ENCODE data around the gene PDCD4. TPM values are rescaled to one million over a fixed set of nuclear protein-coding genes. Genes with fewer than 3 reads are reported as not detected.

PDCD4 gene
- total and polyA plus RNA-seq, 2 of the 13 experiments (the other 11 are each of a cell fraction or from before 2014, with no cell fraction given), result 22.8 to 56.2 TPM

DNA sequence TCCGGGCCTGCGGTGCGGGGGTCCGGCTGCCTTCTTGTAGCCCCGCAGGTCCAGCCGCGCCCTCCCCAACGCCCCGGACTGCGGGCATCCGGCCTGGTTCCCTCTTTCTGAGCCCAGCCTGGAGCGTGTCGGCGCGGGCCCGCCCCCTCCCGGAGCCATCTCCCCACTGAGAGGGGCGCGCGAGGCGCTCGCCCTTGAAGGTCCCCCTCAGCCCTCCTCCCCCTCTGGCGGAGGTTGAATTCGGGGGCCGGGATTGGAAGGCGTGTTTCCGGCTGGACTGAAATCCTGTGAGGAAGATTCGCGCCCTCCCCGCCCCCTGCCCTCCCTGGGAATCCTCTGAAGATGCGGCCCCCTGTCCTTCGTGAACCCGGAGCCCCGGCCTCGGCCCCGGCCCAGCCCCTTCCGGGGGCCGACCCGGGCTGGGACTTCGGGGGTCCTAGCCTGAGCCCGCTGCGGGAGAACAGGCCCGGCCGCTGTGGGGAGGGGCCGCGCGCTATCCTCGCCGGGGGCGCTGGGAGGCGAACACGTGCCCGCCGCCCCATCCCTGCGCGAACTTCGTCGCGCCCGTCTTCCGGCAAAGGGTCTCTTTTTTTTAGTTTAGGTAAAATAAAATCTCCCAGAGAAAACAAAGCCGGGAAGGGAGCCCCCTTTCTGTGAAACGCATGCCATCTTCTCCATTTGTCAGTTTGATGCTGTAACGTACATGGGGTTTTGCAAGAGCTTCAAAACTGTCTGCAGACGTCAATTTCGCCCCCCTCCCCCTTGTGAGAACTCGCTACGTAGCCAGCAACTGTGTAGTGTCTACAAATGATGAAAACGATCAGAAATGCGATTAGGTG is 636 bp downstream of the PDCD4 start (continued):
- TF ChIP-seq, protein P1, sequence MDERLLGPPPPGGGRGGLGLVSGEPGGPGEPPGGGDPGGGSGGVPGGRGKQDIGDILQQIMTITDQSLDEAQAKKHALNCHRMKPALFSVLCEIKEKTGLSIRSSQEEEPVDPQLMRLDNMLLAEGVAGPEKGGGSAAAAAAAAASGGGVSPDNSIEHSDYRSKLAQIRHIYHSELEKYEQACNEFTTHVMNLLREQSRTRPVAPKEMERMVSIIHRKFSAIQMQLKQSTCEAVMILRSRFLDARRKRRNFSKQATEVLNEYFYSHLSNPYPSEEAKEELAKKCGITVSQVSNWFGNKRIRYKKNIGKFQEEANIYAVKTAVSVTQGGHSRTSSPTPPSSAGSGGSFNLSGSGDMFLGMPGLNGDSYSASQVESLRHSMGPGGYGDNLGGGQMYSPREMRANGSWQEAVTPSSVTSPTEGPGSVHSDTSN (CRISPR knock-in tag; IDR thresholded peaks at IDR 0.05), result no peak
- TF ChIP-seq, protein P2, sequence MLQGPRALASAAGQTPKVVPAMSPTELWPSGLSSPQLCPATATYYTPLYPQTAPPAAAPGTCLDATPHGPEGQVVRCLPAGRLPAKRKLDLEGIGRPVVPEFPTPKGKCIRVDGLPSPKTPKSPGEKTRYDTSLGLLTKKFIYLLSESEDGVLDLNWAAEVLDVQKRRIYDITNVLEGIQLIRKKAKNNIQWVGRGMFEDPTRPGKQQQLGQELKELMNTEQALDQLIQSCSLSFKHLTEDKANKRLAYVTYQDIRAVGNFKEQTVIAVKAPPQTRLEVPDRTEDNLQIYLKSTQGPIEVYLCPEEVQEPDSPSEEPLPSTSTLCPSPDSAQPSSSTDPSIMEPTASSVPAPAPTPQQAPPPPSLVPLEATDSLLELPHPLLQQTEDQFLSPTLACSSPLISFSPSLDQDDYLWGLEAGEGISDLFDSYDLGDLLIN (CRISPR knock-in tag; IDR thresholded peaks at IDR 0.05; ENCODE audit: borderline replicate concordance), result no peak
- TF ChIP-seq CENPX (CRISPR knock-in tag; IDR thresholded peaks at IDR 0.05) (no peak), ZNF605 (CRISPR knock-in tag; IDR thresholded peaks at IDR 0.05) (peak; percentile 55; the same call in 1 of the 2 replicates), ZNF724P (CRISPR knock-in tag; IDR thresholded peaks at IDR 0.05; ENCODE audit: borderline replicate concordance) (peak; percentile 81; the same call in 1 of the 2 replicates), ZNF777 (CRISPR knock-in tag; IDR thresholded peaks at IDR 0.05) (0 out of 2 replicates have a peak, but pooled peaks have one; percentile 44), SMYD3 (CRISPR knock-in tag; IDR thresholded peaks at IDR 0.05) (no peak; the same call in none of the 2 replicates), DMAP1 (CRISPR knock-in tag; IDR thresholded peaks at IDR 0.05) (peak; percentile 13; the same call in 1 of the 2 replicates), PHB2 (IDR thresholded peaks at IDR 0.05; ENCODE audit: partially characterized antibody) (no peak), ESRRA (CRISPR knock-in tag; IDR thresholded peaks at IDR 0.05; ENCODE audit: low read depth) (peak; percentile 52; the same call in 1 of the 2 replicates), ZC3H4 (CRISPR knock-in tag; IDR thresholded peaks at IDR 0.05; ENCODE audit: borderline replicate concordance) (no peak), ZNF850 (CRISPR knock-in tag; conservative IDR thresholded peaks at IDR 0.05) (no peak)
- TF ChIP-seq, protein P3, sequence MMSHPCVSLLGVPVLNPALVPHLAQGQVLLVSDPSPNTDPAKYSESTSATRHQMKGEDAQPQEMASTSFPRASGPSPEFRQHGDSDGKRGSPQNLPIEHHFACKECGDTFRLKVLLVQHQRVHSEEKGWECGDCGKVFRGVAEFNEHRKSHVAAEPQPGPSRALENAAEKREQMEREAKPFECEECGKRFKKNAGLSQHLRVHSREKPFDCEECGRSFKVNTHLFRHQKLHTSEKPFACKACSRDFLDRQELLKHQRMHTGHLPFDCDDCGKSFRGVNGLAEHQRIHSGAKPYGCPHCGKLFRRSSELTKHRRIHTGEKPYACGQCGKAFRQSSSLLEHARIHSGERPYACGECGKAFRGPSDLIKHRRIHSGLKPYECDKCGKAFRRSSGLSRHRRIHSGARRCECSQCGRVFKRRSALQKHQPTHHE (CRISPR knock-in tag; IDR thresholded peaks at IDR 0.05; ENCODE audit: borderline replicate concordance), result no peak; the same call in 1 of the 2 replicates
- TF ChIP-seq, protein P4, sequence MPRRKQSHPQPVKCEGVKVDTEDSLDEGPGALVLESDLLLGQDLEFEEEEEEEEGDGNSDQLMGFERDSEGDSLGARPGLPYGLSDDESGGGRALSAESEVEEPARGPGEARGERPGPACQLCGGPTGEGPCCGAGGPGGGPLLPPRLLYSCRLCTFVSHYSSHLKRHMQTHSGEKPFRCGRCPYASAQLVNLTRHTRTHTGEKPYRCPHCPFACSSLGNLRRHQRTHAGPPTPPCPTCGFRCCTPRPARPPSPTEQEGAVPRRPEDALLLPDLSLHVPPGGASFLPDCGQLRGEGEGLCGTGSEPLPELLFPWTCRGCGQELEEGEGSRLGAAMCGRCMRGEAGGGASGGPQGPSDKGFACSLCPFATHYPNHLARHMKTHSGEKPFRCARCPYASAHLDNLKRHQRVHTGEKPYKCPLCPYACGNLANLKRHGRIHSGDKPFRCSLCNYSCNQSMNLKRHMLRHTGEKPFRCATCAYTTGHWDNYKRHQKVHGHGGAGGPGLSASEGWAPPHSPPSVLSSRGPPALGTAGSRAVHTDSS (CRISPR knock-in tag; conservative IDR thresholded peaks at IDR 0.05), result no peak
- TF ChIP-seq, protein P5, sequence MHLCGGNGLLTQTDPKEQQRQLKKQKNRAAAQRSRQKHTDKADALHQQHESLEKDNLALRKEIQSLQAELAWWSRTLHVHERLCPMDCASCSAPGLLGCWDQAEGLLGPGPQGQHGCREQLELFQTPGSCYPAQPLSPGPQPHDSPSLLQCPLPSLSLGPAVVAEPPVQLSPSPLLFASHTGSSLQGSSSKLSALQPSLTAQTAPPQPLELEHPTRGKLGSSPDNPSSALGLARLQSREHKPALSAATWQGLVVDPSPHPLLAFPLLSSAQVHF (CRISPR knock-in tag; IDR thresholded peaks at IDR 0.05), result 0 out of 2 replicates have a peak, but pooled peaks have one; percentile 64
- TF ChIP-seq, protein P6, sequence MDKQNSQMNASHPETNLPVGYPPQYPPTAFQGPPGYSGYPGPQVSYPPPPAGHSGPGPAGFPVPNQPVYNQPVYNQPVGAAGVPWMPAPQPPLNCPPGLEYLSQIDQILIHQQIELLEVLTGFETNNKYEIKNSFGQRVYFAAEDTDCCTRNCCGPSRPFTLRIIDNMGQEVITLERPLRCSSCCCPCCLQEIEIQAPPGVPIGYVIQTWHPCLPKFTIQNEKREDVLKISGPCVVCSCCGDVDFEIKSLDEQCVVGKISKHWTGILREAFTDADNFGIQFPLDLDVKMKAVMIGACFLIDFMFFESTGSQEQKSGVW (CRISPR knock-in tag; IDR thresholded peaks at IDR 0.05; ENCODE audit: borderline replicate concordance), result no peak
- TF ChIP-seq, protein P7, sequence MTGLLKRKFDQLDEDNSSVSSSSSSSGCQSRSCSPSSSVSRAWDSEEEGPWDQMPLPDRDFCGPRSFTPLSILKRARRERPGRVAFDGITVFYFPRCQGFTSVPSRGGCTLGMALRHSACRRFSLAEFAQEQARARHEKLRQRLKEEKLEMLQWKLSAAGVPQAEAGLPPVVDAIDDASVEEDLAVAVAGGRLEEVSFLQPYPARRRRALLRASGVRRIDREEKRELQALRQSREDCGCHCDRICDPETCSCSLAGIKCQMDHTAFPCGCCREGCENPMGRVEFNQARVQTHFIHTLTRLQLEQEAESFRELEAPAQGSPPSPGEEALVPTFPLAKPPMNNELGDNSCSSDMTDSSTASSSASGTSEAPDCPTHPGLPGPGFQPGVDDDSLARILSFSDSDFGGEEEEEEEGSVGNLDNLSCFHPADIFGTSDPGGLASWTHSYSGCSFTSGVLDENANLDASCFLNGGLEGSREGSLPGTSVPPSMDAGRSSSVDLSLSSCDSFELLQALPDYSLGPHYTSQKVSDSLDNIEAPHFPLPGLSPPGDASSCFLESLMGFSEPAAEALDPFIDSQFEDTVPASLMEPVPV (CRISPR knock-in tag; IDR thresholded peaks at IDR 0.05), result peak; percentile 33; the same call in 1 of the 2 replicates
- TF ChIP-seq, protein P8, sequence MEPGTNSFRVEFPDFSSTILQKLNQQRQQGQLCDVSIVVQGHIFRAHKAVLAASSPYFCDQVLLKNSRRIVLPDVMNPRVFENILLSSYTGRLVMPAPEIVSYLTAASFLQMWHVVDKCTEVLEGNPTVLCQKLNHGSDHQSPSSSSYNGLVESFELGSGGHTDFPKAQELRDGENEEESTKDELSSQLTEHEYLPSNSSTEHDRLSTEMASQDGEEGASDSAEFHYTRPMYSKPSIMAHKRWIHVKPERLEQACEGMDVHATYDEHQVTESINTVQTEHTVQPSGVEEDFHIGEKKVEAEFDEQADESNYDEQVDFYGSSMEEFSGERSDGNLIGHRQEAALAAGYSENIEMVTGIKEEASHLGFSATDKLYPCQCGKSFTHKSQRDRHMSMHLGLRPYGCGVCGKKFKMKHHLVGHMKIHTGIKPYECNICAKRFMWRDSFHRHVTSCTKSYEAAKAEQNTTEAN (CRISPR knock-in tag; conservative IDR thresholded peaks at IDR 0.05), result peak; percentile 32; the same call in 1 of the 2 replicates
